Small intestine (tissue), 7 donors: ENCODE measurements around the gene PKMYT1. TPM values are rescaled to one million over a fixed set of nuclear protein-coding genes. Genes with fewer than 3 reads are reported as not detected.

ENCODE experiments used
- DNase-seq, 2 donors: peaks; one replicate each; pipeline versions ENCODE4 v3.0.0 to v3.0.0-alpha.2; 2013
- FAIRE-seq: peaks from 2 replicates; lab custom pipeline; 2012; peaks lifted over from hg19 to GRCh38; lab: Jason Lieb, UNC
- H3K27ac ChIP-seq, 3 donors: one replicate each; pipeline ENCODE4 v1.5.1; 2013; ENCODE audit warnings: low read length in 2 of 3, mild to moderate bottlenecking in 2 of 3, control low read depth in 1 of 3, inconsistent platforms in 1 of 3, low read depth in 1 of 3, moderate library complexity in 1 of 3
- H3K27me3 ChIP-seq, 3 donors: one replicate each; pipeline ENCODE4 v1.6.1; 2013; ENCODE audit warnings: low read length in 3 of 3, inconsistent platforms in 1 of 3; ENCODE audit not compliant: control insufficient read depth in 3 of 3, insufficient read depth in 3 of 3
- H3K36me3 ChIP-seq, 3 donors: one replicate each; pipeline ENCODE4 v1.6.1; 2013; ENCODE audit warnings: low read length in 3 of 3, inconsistent platforms in 1 of 3, low read depth in 1 of 3, mild to moderate bottlenecking in 1 of 3, moderate library complexity in 1 of 3; ENCODE audit not compliant: control insufficient read depth in 3 of 3, insufficient read depth in 2 of 3
- H3K4me1 ChIP-seq, 3 donors: one replicate each; pipeline ENCODE4 v1.6.1; 2013; ENCODE audit warnings: low read length in 2 of 3, inconsistent platforms in 1 of 3, low read depth in 1 of 3, mild to moderate bottlenecking in 1 of 3, moderate library complexity in 1 of 3; ENCODE audit not compliant: control insufficient read depth in 3 of 3, insufficient read depth in 2 of 3
- H3K4me3 ChIP-seq, 3 donors: one replicate each; pipeline ENCODE4 v1.5.1; 2013; ENCODE audit warnings: low read length in 3 of 3, control low read depth in 1 of 3, inconsistent platforms in 1 of 3, low read depth in 1 of 3, mild to moderate bottlenecking in 1 of 3, moderate library complexity in 1 of 3
- H3K9me3 ChIP-seq, 2 donors: one replicate each; pipeline ENCODE4 v1.6.1; 2013; ENCODE audit warnings: low read depth in 1 of 2, low read length in 1 of 2; ENCODE audit not compliant: control insufficient read depth in 2 of 2, insufficient read depth in 1 of 2
- WGBS, 3 donors: extraction: QIAGEN DNeasy Blood & Tissue Kit; methylation state at CpG; one replicate each; pipeline ENCODE4 v1.1.7; 2013; 5-methylcytosine and 5-hydroxymethylcytosine counted together
- polyA plus RNA-seq, 4 donors: library from polyadenylated mRNA; stranded (reverse) in 3 of 4; unstranded in 1 of 4; fragments of 200-250 nt in 3 of 4; fragments of 120-200 nt in 1 of 4; gene quantifications; one replicate each; pipeline versions ENCODE4 v1.2.1 to v1.2.3, GENCODE V29; 2013
- donor health status: healthy with polysubstance abuse.
- donor health status: control.
- donor health status: control.
- donor health status: Bipolar disorder and iron deficiency.
- donor health status: healthy.

PKMYT1 gene
- polyA plus RNA-seq, 4 donors: 2.5 to 24.7 (median 7.0) TPM

DNA sequence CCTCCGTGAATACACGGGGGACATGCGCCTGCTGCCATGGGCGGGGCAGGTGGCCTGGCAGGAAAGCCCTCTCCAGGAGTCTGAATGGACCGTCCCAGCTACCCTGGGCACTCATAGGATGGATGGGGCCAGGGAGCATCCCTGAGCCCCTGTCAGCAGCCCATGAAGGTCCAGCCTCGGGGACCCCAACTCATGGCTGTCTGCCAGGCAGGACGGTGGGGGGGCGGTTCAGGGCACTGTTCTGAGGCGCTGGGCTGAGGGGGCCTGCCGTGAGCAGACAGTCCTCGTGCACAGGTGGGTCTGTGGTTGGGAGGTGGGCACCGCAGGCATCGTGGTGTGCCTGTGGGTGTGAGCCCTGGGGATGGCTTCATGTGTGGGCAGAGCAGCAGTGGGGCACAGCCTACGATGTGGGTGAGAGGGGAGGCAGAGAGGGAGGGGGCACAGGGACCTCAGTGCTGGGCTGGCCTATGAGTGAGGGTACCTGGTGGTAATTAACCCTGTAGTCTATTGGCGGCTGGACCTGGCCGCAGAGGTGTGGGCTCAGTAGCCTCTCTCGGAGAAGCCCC is 6.5 kb upstream of the PKMYT1 start:
- Histone ChIP-seq H3K27me3 (peaks cover 0 to 4% (median 0%) of the 10 kb centered on the region in 3 donors), H3K9me3 (no peaks in the 10 kb centered on the region), H3K36me3 (no peaks in the 10 kb centered on the region), H3K4me3 (no peak overlapping the region), H3K4me1 (no peaks in the 10 kb centered on the region), H3K27ac (no peak overlapping the region)
- WGBS, 3 donors: 70 to 78% (median 75%) methylated on average over 15 to 17 of the region's 17 CpGs
- no peak for FAIRE-seq
- DNase-seq: no peak

DNA sequence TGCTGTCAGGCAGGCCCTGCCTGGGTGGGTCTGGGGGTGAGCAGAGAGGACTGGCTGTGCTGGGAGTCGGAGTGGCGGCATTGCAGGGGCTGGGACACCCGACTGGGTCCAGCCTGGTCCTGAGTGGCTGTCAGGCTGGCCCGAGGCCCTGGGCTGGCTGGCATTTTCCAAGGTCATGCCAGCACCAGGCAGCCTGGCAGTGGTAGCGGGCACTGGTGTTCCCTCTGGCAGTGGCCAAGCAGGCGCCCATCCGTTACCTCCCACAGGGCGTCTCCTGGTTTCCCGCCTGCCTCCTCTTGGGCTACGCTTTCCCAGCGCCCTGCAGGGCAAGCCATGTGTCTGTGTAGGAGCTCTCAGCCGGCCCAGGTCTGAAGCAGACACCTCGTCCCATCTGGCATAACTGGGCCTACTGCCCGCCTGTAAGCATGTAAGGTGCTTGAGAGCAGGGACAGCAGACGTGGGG is 5.7 kb upstream of the PKMYT1 start:
- no peak overlapping the region for H3K27ac ChIP-seq
- DNase-seq: no peak
- no peak overlapping the region for H3K4me3 ChIP-seq
- no peaks in the 10 kb centered on the region for H3K36me3 ChIP-seq
- peaks cover 0 to 4% (median 0%) of the 10 kb centered on the region in 3 donors for H3K27me3 ChIP-seq
- no peaks in the 10 kb centered on the region for H3K9me3 ChIP-seq
- FAIRE-seq: no peak
- WGBS, 3 donors: 76 to 81% (median 79%) methylated on average over 15 of the region's 15 CpGs
- peaks cover 0 to 7% (median 0%) of the 10 kb centered on the region in 3 donors for H3K4me1 ChIP-seq

DNA sequence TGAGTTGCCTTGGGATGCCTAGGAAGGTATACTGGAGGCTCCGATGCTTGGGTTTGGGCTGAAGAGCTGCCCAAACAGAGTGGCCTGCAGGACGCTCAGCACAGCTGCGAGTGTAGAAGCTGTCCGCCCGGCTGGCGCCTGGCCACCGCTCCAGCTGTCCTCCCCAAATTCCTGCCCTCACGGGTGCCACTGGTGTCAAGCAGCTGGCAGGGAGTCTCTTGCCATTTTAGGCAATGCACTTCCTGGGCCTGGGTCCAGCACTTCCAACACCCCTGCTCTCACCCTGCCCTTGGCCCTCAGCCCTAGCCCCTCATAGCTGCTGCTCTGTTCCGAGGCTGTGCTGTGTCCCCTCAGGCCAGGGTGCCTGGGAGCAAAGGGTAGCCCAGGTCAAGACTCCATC is 5.2 kb upstream of the PKMYT1 start:
- WGBS, 3 donors: 59 to 61% (median 59%) methylated on average over 8 to 9 of the region's 9 CpGs
- Histone ChIP-seq H3K9me3 (no peaks in the 10 kb centered on the region), H3K4me1 (peaks cover 0 to 10% (median 0%) of the 10 kb centered on the region in 3 donors), H3K27ac (no peak overlapping the region), H3K27me3 (peaks cover 0 to 1% (median 0%) of the 10 kb centered on the region in 3 donors), H3K4me3 (no peak overlapping the region), H3K36me3 (no peaks in the 10 kb centered on the region)
- DNase-seq (no peak), FAIRE-seq (no peak)

DNA sequence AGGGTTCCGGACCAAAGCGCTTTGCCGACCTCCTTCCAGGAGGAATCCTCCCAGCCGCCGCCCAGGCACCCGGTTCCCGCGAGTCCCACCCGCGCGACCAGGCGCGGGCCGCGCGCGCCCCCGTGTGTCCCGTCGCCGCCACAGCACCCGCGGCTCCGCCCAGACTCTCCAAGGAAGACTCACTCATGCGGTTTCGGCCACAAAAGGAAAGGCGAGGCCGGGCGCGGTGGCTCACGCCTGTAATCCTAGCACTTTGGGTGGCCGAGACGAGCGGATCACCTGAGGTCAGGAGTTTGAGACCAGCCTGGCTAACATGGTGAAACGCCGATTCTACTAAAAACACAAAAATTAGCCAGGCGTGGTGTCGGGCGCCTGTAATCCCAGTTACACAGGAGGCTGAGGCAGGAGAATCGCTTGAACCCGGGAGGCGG is 3.5 kb upstream of the PKMYT1 start:
- no peak overlapping the region for H3K4me3 ChIP-seq
- no peak for FAIRE-seq
- DNase-seq: peak; percentile 74 to 88
- H3K27me3 ChIP-seq: peaks cover 0 to 2% (median 0%) of the 10 kb centered on the region in 3 donors
- 1 to 9% (median 4%) methylated on average over 42 of the region's 42 CpGs for WGBS, 3 donors
- no peaks in the 10 kb centered on the region for H3K9me3 ChIP-seq
- H3K4me1 ChIP-seq: peaks cover 0 to 17% (median 0%) of the 10 kb centered on the region in 3 donors
- H3K36me3 ChIP-seq: no peaks in the 10 kb centered on the region
- no peak overlapping the region for H3K27ac ChIP-seq

DNA sequence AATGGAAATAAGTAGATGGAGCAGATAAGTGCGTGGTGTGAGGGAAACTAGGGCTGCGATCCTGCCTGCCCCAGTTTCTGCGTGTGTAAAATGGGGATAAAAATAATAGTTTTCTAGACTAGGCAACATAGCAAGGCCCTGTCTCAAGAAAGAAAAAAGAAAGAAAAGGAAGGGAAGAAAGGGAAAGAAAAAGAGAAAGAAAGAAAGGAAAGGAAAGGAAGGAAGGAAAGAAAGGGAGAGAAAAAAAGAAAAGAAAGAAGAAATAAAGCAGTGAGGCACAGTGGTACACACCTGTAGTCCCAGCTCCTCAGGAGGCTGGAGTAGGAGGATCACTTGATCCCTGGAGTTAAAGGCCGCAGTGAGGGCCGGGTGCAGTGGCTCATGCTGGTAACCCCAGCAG is 2.2 kb upstream of the PKMYT1 start:
- no peak for FAIRE-seq
- Histone ChIP-seq H3K27me3 (peaks cover 0 to 2% (median 0%) of the 10 kb centered on the region in 3 donors), H3K4me3 (no peak overlapping the region), H3K4me1 (peaks cover 0 to 17% (median 0%) of the 10 kb centered on the region in 3 donors), H3K9me3 (no peaks in the 10 kb centered on the region), H3K27ac (no peak overlapping the region), H3K36me3 (peaks cover 0 to 5% (median 0%) of the 10 kb centered on the region in 3 donors)
- DNase-seq: no peak
- 85 to 91% (median 90%) methylated on average over 5 of the region's 5 CpGs for WGBS, 3 donors

DNA sequence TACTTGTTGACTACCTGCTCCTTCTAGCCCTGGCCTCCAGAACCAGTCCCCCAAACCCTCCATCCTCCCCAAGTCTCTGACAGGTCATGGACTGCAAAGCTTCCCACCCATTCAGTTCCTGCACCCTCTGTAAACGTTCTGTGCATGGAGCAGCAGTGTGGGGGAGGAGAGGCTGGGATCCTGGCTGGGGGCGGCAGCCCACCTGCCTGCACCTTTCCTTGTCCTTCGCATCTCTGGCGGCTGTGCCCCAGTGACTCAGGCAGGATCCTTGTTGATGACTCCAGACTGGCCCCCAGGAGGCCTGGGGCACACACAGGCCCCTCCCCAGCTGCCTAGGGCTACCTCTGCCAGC is 1.6 kb upstream of the PKMYT1 start:
- 75 to 80% (median 76%) methylated on average over 4 of the region's 4 CpGs for WGBS, 3 donors
- peaks cover 0 to 9% (median 0%) of the 10 kb centered on the region in 3 donors for H3K36me3 ChIP-seq
- H3K4me3 ChIP-seq: no peak overlapping the region
- no peak for DNase-seq
- peaks cover 0 to 2% (median 0%) of the 10 kb centered on the region in 3 donors for H3K27me3 ChIP-seq
- H3K9me3 ChIP-seq: no peaks in the 10 kb centered on the region
- FAIRE-seq: no peak
- H3K4me1 ChIP-seq: peaks cover 0 to 17% (median 0%) of the 10 kb centered on the region in 3 donors
- no peak overlapping the region for H3K27ac ChIP-seq

DNA sequence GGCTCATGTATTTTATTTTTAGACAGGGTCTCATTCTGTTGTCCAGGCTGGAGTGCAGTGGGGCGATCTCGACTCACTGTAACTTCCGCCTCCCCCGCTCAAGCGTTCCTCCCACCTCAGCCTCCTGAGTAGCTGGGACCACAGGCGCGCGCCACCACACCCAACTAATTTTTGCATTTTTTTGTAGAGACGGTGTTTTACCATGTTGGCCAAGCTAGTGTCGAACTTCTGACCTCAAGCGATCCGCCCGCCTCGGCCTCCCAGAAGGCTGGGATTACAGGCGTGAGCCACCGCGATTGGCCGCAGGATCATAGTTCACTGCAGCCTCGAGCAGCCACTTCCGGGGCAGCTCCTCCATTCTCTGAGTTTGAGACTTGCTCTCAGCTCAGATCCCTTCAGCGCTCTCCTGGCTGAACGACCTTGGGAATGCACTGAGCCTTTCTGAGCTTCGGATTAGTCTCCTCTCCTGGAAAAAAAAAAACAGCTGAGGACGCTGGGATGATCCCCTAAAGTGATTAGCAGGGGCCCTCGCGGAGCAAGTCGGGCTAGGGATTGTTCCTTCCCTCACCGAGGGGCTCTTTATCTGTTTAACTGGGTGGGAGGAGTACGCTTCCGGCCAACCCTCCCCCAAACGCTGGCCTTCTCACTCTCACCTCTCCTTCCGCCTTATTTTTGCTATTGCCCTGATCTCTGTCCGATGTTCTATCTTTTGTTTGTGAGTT is 1.1 kb upstream of the PKMYT1 start:
- WGBS, 3 donors: 49 to 61% (median 50%) methylated on average over 33 of the region's 33 CpGs
- peaks cover 0 to 15% (median 0%) of the 10 kb centered on the region in 3 donors for H3K36me3 ChIP-seq
- peak overlapping the region in 1 of 3 donors; percentile 90 for H3K4me3 ChIP-seq
- no peaks in the 10 kb centered on the region for H3K9me3 ChIP-seq
- DNase-seq (peak; percentile 45 to 48), FAIRE-seq (no peak)
- peak overlapping the region; percentile 46 to 91 (median 85) for H3K27ac ChIP-seq
- H3K27me3 ChIP-seq: peaks cover 0 to 2% (median 0%) of the 10 kb centered on the region in 3 donors
- H3K4me1 ChIP-seq: peaks cover 0 to 17% (median 0%) of the 10 kb centered on the region in 3 donors

DNA sequence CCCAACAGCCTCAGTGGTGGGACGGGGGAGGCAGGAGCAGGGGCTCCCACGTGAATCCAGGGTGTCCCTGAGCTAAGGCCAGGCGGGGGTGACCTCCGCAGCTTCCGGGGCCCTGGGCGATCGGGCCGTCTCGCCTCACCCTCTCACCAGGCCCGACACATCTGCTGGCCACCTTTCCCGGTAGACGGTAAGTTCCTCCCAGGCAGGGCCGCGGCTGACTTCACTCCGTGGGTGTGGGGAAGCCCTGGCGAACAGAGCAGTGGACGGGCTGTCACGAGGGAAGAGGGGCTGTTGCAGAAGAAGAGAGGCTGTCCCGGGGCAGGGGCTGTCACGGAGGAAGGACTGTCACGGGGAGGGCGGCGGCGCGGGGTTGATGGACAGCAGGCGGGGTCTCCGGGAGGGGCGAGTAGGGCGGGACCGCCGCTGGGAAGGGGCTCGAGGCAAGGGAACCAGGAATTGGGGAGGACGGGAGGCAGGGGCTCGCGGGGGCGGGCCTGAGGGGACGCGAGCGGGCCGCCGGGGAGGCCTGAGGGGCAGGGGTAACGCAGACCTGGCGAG is 498 bp downstream of the PKMYT1 start:
- WGBS, 3 donors: 2 to 7% (median 4%) methylated on average over 31 to 43 of the region's 43 CpGs
- H3K36me3 ChIP-seq: peaks cover 0 to 30% (median 0%) of the 10 kb centered on the region in 3 donors
- no peaks in the 10 kb centered on the region for H3K9me3 ChIP-seq
- H3K4me1 ChIP-seq: peaks cover 0 to 17% (median 0%) of the 10 kb centered on the region in 3 donors
- DNase-seq (no peak), FAIRE-seq (no peak)
- H3K27ac ChIP-seq: no peak overlapping the region
- H3K27me3 ChIP-seq: peaks cover 0 to 2% (median 0%) of the 10 kb centered on the region in 3 donors
- peak overlapping the region; percentile 42 to 90 (median 78) for H3K4me3 ChIP-seq
